Renal cortical epithelial cell (primary cell): Measurements from ENCODE around the gene NAA50. TPM values are rescaled to one million over a fixed set of nuclear protein-coding genes. Genes with fewer than 3 reads are reported as not detected.

Experiments
- DNase-seq: peaks from one replicate; pipeline ENCODE4 v3.0.0-alpha.2; 2011; ENCODE audit warnings: low read depth
- total RNA-seq: library from RNA; depleted of rRNA; stranded (reverse); fragments of >200 nt; gene quantifications from 2 replicates; pipeline ENCODE4 v1.2.3, GENCODE V29; 2014

NAA50 gene
- total RNA-seq = 139 and 217 TPM in 2 replicates

DNA sequence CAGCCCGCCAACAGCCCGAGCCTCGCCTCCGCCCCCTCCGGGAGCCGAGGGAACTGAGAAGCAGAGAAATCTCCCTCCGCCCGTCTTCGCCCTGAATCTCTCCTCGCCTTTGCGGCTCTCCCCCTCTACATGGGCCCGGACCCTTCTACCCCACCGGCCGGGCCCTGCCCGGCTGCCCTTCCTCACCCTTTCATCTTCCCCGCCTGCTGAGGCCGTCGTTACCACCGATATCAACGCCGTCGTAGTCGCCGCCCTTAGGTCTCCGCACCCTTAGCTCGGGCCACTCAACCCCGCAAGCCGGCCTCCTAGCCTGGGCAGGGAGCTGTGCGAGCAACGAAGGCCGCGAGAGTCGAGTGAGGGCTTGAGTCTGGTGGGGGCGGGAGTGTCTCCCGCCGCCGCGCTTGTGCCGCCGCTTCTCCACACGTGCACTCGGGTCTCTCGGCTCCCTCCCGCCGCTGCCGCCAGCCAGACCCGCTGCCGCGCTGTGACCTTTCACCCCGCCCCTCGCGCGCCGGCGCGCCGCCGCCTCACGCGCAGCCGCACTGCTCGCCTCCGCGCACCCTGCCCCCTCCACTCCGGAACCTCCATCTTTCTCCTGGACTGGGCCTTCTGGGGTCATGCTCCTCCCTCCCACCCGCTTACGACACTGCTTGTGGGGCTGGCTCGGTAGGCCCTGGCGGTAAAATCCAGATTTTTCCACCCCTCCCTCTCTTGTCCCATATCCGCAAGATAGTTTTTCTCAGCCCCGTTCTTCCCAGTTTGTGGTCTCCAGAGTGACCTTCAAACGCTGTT, at the start of gene NAA50:
Gene NAA50, minus strand, starts transcription at position 494 of the 792 bp plus-strand sequence. Its CDS starts 300 bp downstream, at position 194.
- DNase-seq = peak; percentile 88

GRCh38 chr3:113795693-113796092, 49.6 kb upstream of the NAA50 start:
- no peak for DNase-seq

DNA sequence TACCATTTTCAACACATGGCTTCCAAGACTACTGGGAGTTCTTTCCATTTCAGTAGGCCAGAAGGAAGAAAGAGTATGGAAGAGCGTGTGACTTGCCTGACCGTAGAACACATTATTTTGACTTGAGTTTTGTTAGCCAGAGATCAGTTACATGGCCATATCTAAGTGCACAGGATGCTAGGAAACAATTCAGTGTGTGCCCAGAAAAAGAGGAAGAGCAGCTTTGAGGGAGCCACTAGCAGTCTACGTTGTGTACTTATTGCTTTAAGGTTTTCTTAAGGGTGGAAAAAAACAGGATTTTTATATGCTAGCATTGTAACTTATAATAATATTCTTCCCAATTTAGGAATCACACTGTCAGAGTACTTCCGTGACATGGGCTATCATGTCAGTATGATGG, 48.5 kb upstream of the NAA50 start:
- DNase-seq = no peak

DNA sequence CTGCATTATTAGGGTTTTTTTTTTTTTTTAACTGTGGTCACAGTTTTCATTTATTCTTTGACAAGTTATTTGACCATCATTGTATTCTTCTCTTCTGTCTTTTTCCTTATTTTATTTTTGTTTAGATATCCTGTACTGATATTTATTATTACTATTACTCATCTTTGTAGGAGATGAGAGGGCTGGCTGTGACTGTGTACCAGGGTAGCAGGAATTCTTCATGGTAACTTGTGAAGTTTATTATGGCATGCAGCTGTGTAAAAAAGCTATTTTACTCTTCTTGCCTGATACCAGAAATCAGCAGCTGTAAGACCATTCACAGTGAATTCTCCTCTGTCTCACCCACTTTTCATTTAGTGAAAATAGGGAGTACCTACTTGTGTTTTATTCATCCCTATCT, 45.3 kb upstream of the NAA50 start:
- DNase-seq = no peak

GRCh38 chr3:113783980-113784379, 37.9 kb upstream of the NAA50 start:
- DNase-seq = no peak

DNA sequence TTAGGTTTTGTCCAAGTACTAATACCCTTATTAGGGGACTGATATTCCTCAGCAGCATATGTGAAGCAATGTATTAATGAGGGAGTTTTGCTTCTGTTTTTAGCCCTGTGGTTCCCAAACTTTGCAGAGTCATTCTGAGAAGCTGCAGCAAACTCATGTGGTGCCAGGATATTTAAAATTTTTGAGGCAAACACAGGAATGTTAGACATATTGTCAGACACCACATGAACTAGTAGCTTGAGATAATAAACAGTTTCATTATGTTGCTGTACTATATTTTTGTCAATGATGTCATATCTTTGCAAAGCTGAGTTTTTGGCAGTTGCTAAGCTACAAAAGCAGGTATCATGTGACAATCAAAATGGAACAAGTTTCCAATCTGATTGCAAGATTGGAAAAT, 37.4 kb upstream of the NAA50 start:
- DNase-seq = peak; percentile 90

DNA sequence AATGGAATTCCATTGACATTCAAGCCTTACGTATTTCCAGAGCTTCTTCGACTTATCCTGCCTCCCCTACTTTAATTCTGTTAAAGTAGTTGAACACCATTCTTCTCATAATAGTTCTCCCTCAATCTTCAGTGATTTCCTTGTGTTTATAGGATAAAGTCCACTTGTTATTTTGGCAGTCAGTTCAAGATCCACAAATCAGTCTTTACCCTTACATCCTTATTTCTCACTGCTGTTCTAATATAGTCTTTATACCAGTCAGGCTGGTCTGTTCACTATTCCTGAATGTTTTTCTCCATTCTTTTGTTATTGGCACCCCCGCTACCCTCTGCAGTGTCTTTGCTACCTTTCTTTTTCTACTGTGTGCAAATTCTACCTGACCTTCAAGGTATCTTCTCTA, 30.5 kb upstream of the NAA50 start:
- DNase-seq = no peak

DNA sequence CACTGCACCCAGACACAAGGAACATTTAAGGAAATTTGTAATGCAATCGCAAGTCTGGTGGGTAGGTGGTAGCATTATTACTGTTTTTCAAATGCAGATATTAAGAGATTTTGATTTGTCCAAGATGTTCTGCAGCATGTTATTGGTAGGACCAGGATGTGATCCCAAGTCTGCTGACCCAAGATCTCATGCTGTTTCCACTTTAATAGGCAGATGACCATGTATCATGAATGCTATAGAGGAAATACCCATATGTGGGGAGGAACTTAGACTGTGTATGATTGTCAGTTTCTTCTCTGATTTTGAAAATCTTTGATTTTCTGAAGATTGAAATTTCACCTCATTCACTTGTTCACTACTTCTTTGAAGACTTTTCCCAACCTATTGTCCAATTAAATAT, 29.5 kb upstream of the NAA50 start:
- DNase-seq = no peak

GRCh38 chr3:113773381-113773780, 27.3 kb upstream of the NAA50 start:
- DNase-seq = peak; percentile 71

DNA sequence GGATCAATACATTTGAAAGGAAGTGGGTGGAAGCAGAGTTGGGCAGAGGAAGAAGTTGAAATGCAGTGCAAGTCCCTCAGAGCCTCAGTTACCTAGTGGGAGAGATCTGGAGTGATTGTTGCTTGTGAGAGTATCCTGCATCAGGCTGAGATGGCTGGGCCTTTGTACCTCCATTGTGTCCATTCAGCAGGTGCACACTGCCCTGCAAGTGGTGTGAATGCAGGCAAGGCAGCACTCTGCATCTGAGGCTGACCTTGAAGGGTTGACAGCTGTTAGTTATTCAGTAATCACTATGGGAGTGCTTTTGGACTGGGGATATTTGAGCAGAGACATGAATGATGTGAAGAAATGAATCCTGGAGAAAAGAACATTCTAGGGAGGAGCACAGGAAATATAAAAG, 25.9 kb upstream of the NAA50 start:
- no peak for DNase-seq

- peak; percentile 75 for DNase-seq
Measured at GRCh38 chr3:113769551-113769950, 23.5 kb upstream of the NAA50 start.

DNA sequence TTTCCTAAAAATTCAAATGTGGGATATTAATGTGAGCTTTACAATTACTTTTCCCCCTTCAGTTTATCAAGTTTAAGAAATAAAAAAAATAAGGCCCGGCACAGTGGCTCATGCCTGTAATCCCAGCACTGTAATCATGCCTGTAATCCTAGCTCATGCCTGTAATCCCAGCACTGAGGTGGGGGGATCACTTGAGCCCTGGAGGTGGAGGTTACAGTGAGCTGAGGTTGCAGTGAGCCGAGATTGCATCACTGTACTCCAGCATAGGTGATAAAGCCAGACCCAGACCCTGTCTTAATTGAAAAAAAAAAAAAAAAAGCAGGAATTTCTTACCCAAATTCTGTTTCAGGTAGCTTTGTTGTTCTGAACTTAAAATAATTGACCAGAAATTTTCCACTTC, 18.6 kb upstream of the NAA50 start:
- DNase-seq = no peak

DNA sequence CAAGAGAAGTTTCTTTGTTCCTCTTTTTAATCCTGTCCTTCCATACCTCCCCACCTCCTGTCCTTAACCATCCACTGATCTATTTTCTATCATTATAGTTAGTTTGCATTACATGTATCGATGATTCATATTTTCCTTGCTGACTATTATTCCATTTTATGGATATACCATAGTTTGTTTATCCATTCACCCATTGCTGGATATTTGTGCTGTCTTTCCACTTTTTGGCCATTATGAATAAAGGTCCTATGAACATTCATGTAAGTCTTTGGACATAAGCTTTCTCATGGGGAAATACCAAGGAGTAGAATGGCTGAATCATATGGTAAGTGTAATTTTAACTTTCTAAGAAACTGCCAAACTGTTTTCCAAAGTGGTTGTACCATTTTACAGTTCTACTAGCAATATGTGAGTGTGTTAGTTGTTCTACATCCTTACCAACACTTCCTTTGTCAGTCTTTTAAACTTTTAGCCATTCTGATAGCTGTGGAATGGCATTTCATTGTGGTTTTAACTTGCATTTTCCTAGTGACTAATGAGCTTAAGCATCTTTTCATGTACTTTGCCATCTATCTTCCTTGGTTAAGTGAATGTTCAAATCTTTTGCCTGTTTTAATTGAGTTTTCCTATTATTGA, 12.5 kb upstream of the NAA50 start:
- peak; percentile 89 for DNase-seq

GRCh38 chr3:113754494-113755159, 8.6 kb upstream of the NAA50 start:
- no peak for DNase-seq

DNA sequence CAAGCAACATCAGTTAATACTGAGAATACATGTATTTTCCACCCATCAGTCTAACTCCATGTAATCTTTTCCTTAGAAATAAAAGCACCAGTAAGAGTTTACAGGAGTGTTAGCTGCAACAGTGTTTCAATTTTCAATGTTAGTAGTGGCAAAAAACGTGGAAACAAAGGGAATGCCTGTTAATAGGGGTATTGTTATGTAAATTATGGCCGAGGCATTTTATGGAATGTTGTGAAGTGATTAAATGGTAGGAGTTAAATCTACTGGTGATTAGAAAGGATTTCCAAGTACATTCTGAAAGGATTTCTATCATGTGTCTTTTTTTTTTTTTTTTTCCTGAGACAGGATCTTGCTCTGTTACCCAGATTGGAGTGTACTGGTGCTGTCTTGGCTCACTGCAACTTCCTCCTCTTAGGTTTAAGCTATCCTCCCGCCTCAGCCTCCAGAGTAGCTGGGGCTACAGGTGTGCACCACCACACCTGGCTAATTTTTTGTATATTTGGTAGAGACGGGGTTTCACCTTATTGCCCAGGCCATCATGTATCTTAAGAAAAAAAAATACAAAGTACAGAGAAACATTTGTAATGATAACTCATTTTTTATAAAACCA, 7.4 kb upstream of the NAA50 start:
- no peak for DNase-seq

- no peak for DNase-seq
Measured at GRCh38 chr3:113751141-113751540, 5.1 kb upstream of the NAA50 start.

- DNase-seq = peak; percentile 33
Measured at GRCh38 chr3:113747283-113748046, 1.4 kb upstream of the NAA50 start.

DNA sequence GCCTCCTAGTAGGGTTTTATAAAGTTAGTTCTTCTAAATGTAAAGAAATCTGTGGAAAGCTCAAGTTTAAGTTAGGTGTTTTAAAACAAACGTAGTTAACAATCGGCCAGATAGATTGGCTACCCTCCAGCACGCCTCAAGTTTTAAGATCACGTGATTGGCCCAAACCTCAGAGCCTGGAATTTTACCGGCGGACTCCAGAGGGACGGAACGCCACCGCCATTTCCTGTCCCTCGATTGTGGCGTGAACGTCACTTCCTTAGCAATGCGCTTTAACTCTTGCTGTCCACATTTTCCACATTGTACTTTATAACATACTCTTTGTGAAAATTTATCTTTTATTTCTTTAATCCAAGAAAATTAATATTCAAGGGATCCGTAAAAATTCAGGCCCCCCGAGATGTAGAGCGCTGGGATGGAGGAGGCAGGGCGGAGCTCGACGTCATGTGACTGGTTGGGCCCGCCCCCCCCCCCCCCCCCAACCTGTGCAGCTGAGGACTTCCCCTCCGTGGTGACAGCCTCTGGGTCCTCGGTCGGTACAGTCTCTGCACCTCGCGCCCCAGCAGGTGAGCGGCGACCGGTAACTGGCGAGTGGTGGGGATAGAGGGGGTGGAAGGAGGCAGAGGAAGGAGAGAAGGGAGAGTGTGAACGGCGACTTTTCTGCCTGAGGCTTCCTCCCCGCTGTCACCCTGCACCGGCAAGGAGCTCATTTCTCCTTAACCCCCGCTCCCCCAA, 666 bp upstream of the NAA50 start, which contains the start of gene ATP6V1A:
Gene ATP6V1A, plus strand, starts transcription at position 488 of the 735 bp plus-strand sequence. CDS start 31,719 bp downstream, outside the sequence.
- DNase-seq = peak; percentile 91

GRCh38 chr3:113744941-113745755, 901 bp downstream of the NAA50 start:
- DNase-seq = peak; percentile 91
